GM12891 (cell line): ENCODE data around the gene RAP1A.

Source experiments
- PAX5 ChIP-seq: IDR thresholded peaks from 2 replicates; pipeline ENCODE4 v1.6.1; 2011; ENCODE audit warnings: low read length, moderate library complexity, mild to moderate bottlenecking; ENCODE audit not compliant: insufficient read depth, severe bottlenecking
- POLR2A ChIP-seq: IDR thresholded peaks from 2 replicates; pipeline ENCODE4 v1.6.1; 2011; ENCODE audit warnings: low read depth, low read length, control low read depth
- POLR2AphosphoS5 ChIP-seq: IDR thresholded peaks from 2 replicates; pipeline ENCODE4 v1.6.1; 2011; ENCODE audit warnings: low read depth, low read length, control low read depth

DNA sequence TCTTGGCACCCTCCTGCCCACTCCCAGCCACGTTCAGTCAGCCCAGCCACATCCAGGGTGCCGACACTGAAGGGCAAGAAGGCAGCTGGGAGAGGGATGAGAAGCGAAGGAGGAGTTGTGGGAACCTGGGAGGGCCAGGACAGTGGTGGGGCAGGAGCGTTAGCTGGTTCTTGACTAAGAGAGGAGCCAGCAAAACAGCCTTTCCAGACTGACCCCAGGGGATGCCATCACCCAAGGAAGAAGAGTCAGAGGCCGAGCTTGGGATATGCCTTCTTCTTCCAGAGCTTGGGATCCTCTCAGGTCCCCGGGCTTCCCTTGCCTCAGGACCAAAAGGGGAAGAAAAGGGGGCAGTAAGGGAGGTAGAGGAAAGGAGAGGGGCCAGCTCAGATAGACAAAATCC lies 112.4 kb downstream of the RAP1A start:
- no peak for TF ChIP-seq PAX5
- no peak for TF ChIP-seq POLR2AphosphoS5
- no peak for TF ChIP-seq POLR2A
